A549 (cell line): ENCODE results near the gene FOXP1. TPM values are rescaled to one million over a fixed set of nuclear protein-coding genes. Genes with fewer than 3 reads are reported as not detected.
A peak's percentile ranks its signal among the peaks of the same experiment; 100 is the strongest.

Experiments used
- ATAC-seq, 2 experiments: fragments of 200-7000 bp in 1 of 2; fragments of >200 bp in 1 of 2; cut with Nextera tagmentation in 1 of 2; cut with Tn5 transposase in 1 of 2; 3 replicates each; pipeline versions ENCODE4 v1.8.0 to v1.9.1; 2018 to 2020; ENCODE audit warnings: mild to moderate bottlenecking in 1 of 2, moderate library complexity in 1 of 2
- CTCF ChIA-PET: fragments of 300-600 bp; sonication (Branson Sonifier 250); formaldehyde crosslinking; extraction: SDS; loops from one replicate; lab custom pipeline; 2021; ENCODE audit warnings: antibody characterized with exemption, inconsistent platforms; lab: Yijun Ruan, JAX
- POLR2A ChIA-PET: fragments of 350-600 bp; formaldehyde crosslinking; extraction: SDS; loops from one replicate; lab custom pipeline; 2021; ENCODE audit warnings: antibody characterized with exemption, inconsistent platforms; lab: Yijun Ruan, JAX
- DNase-seq, 2 experiments: peaks; one replicate each; pipeline versions ENCODE4 v3.0.0 to v3.0.0-alpha.2; 2011 to 2016; ENCODE audit warnings: low read depth in 1 of 2, low spot score in 1 of 2
- FAIRE-seq: peaks from 2 replicates; lab custom pipeline; 2011; peaks lifted over from hg19 to GRCh38; lab: Jason Lieb, UNC
- H3K27ac ChIP-seq, 2 experiments: fragments of >200 bp; sonication (Bioruptor Twin); formaldehyde crosslinking; 3 replicates each; pipeline ENCODE4 v1.5.1; 2016 to 2017
- H3K4me1 ChIP-seq: fragments of >200 bp; sonication (Bioruptor Twin); formaldehyde crosslinking; 3 replicates; pipeline ENCODE4 v1.6.1; 2016
- H3K4me2 ChIP-seq: fragments of >200 bp; sonication (Bioruptor Twin); formaldehyde crosslinking; 3 replicates; pipeline ENCODE4 v1.6.1; 2016
- H3K4me3 ChIP-seq: fragments of >200 bp; sonication (Bioruptor Twin); formaldehyde crosslinking; 3 replicates; pipeline ENCODE4 v1.5.1; 2016
- H3K9me3 ChIP-seq: fragments of >200 bp; sonication (Bioruptor Twin); formaldehyde crosslinking; 3 replicates; pipeline ENCODE4 v1.6.1; 2016
- BHLHE40 ChIP-seq: IDR thresholded peaks from 2 replicates; pipeline ENCODE4 v1.6.1; 2012; ENCODE audit warnings: low read depth, low read length, inconsistent platforms
- CHD4 ChIP-seq: fragments of 200-600 bp; sonication (generic); IDR thresholded peaks from 2 replicates; pipeline ENCODE4 v1.6.1; 2016; ENCODE audit warnings: antibody characterized with exemption, mild to moderate bottlenecking, borderline replicate concordance
- EHF ChIP-seq: fragments of 250-450 bp; sonication (Bioruptor Pico); IDR thresholded peaks from 2 replicates; pipeline ENCODE4 v1.5.0; 2020; ENCODE audit warnings: mild to moderate bottlenecking
- GATA3 ChIP-seq: IDR thresholded peaks from 2 replicates; pipeline ENCODE4 v1.6.1; 2012; ENCODE audit warnings: borderline replicate concordance
- HDAC2 ChIP-seq: fragments of 200-600 bp; sonication (generic); IDR thresholded peaks from 2 replicates; pipeline ENCODE4 v1.6.1; 2016
- MAZ ChIP-seq: fragments of 150-350 bp; IDR thresholded peaks from 2 replicates; pipeline ENCODE4 v1.6.1; 2014; ENCODE audit warnings: antibody characterized with exemption, low read depth, low read length, borderline replicate concordance
- NFE2L2 ChIP-seq: fragments of 150-350 bp; conservative IDR thresholded peaks from 2 replicates; pipeline ENCODE4 v1.6.1; 2014; ENCODE audit warnings: low read length
- POLR2A ChIP-seq: IDR thresholded peaks from 2 replicates; pipeline ENCODE4 v1.6.1; 2012; ENCODE audit warnings: mild to moderate bottlenecking, low read length
- RAD21 ChIP-seq, 2 experiments: fragments of >200 bp in 1 of 2; sonication (Bioruptor Twin) in 1 of 2; formaldehyde crosslinking in 1 of 2; IDR thresholded peaks in 1 of 2; conservative IDR thresholded peaks in 1 of 2; 2 replicates in 1 of 2; 3 replicates in 1 of 2; pipeline ENCODE4 v1.6.1; 2012 to 2018; ENCODE audit warnings: inconsistent platforms in 1 of 2
- RARB ChIP-seq: fragments of 250-450 bp; sonication (Bioruptor Pico); IDR thresholded peaks from 2 replicates; pipeline ENCODE4 v1.8.0; 2021; ENCODE audit warnings: mild to moderate bottlenecking, moderate library complexity
- SREBF2 ChIP-seq: fragments of 450-650 bp; IDR thresholded peaks from 2 replicates; pipeline ENCODE4 v1.6.1; 2014; ENCODE audit warnings: mild to moderate bottlenecking, moderate library complexity
- TFCP2L1 ChIP-seq: fragments of 250-450 bp; sonication (Bioruptor Pico); IDR thresholded peaks from 2 replicates; pipeline ENCODE4 v1.5.0; 2021; ENCODE audit warnings: mild to moderate bottlenecking
- ZC3H11A ChIP-seq: fragments of 450-650 bp; IDR thresholded peaks from 2 replicates; pipeline ENCODE4 v1.6.1; 2014; ENCODE audit warnings: antibody characterized with exemption, mild to moderate bottlenecking
- ZFP36 ChIP-seq: fragments of 450-650 bp; IDR thresholded peaks from 2 replicates; pipeline ENCODE4 v1.6.1; 2014; ENCODE audit warnings: borderline replicate concordance; ENCODE audit not compliant: partially characterized antibody
- ZNF302 ChIP-seq: fragments of 250-450 bp; sonication (Bioruptor Pico); IDR thresholded peaks from 2 replicates; pipeline ENCODE4 v1.9.0; 2021; ENCODE audit warnings: inconsistent platforms, mild to moderate bottlenecking, moderate library complexity
- WGBS: methylation state at CpG from one replicate; pipeline ENCODE4 v1.1.6; 2017; ENCODE audit errors: missing lambda C conversion rate; 5-methylcytosine and 5-hydroxymethylcytosine counted together
- polyA plus RNA-seq, 4 experiments: library from polyadenylated mRNA; depleted of rRNA in 3 of 4; stranded (reverse); fragments of >200 nt; fragmentation: RNase III in 1 of 4; extraction: RNeasy Plus Mini Kit Qiagen cat#74134 plus additional on column Dnase treatment in 1 of 4; gene quantifications; 2 replicates in 3 of 4; 3 replicates in 1 of 4; pipeline ENCODE4 v1.2.3, GENCODE V29; 2011 to 2017
- TF ChIP-seq, protein P1 (sequence below): fragments of 250-450 bp; sonication (Bioruptor Pico); IDR thresholded peaks from 2 replicates; pipeline ENCODE4 v1.5.0; 2021; ENCODE audit warnings: mild to moderate bottlenecking, moderate library complexity, borderline replicate concordance
- TF ChIP-seq, protein P2 (sequence below): fragments of 250-450 bp; sonication (Bioruptor Pico); IDR thresholded peaks from 2 replicates; pipeline ENCODE4 v1.5.0; 2020; ENCODE audit warnings: low read depth, mild to moderate bottlenecking, moderate library complexity
- TF ChIP-seq, protein P3 (sequence below): fragments of 150-350 bp; IDR thresholded peaks from 2 replicates; pipeline ENCODE4 v1.6.1; 2014; ENCODE audit warnings: low read depth, mild to moderate bottlenecking, low read length
- TF ChIP-seq, protein P4 (sequence below): fragments of >200 bp; sonication (Bioruptor Twin); formaldehyde crosslinking; IDR thresholded peaks from 3 replicates; pipeline ENCODE4 v1.5.1; 2016

FOXP1 gene
- polyA plus RNA-seq, 2 of the 4 experiments (the other 2 are of a cell fraction) = 12.8 to 13.9 TPM

DNA sequence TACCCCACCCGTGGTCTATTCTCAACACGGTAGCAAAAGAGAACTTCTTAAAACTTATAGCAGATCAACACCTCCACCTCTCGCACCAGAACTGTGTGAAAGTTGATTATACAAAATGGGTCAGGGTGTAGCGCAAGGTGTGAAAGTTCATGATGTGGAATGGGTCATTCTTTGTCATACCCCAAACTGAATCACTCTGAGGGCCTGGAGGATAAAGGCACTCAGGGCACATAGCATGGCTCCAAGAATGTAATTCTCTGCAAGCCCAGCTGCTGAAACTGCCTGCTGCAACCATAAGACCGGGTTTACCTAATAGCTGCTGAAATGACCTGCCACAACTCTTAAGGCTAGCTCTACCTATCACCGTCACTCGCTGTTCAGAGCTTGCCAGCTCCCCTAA lies 70.0 kb downstream of the FOXP1 start:
- ChIA-PET CTCF (interaction anchor here (0.8 to 1.5 kb wide), 3 partner anchors 10 to 72 kb away, joined by 3 to 4 read pairs (median 3); no protein-coding TSS in a partner anchor), POLR2A (no interaction called here)
- H3K4me2 ChIP-seq = no peak overlapping the region
- peaks cover 60% of the 10 kb centered on the region for H3K4me1 ChIP-seq
- no peaks in the 10 kb centered on the region for H3K9me3 ChIP-seq
- H3K27ac ChIP-seq = peak overlapping the region; percentile 76 to 90; a peak in 4 of 6 replicates
- DNase-seq = no peak
- no peak for FAIRE-seq
- TF ChIP-seq EHF = no peak
- TF ChIP-seq ZFP36 = peak; percentile 3
- TF ChIP-seq, all 56 proteins: peak for 1
- no peak for ATAC-seq
- H3K4me3 ChIP-seq = no peak overlapping the region
- 88% methylated on average over 7 of the region's 7 CpGs for WGBS

DNA sequence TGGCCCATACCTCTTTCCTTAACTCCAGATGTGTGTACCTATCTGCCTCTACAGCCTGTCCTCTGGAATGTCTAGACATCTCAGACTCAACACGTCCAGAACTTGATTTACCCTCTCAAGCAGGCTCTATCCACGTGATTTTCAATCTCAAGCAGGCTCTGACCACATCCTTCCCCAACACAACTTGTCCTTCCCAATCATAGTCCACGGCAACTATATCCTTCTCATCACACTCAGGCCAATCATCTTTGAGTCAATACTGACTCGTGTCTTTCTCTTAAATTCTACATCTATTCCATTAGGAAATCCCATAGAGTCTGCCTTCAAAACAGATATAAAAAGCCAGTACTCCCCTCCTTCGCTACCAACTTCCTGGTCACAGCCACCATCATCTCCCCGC lies 70.4 kb downstream of the FOXP1 start:
- WGBS = 70% methylated on average over 6 of the region's 6 CpGs
- peaks cover 60% of the 10 kb centered on the region for H3K4me1 ChIP-seq
- H3K4me3 ChIP-seq = no peak overlapping the region
- ATAC-seq = no peak
- POLR2A ChIA-PET = no interaction called here
- DNase-seq = no peak
- no peak for FAIRE-seq
- H3K9me3 ChIP-seq = no peaks in the 10 kb centered on the region
- TF ChIP-seq, protein P1, sequence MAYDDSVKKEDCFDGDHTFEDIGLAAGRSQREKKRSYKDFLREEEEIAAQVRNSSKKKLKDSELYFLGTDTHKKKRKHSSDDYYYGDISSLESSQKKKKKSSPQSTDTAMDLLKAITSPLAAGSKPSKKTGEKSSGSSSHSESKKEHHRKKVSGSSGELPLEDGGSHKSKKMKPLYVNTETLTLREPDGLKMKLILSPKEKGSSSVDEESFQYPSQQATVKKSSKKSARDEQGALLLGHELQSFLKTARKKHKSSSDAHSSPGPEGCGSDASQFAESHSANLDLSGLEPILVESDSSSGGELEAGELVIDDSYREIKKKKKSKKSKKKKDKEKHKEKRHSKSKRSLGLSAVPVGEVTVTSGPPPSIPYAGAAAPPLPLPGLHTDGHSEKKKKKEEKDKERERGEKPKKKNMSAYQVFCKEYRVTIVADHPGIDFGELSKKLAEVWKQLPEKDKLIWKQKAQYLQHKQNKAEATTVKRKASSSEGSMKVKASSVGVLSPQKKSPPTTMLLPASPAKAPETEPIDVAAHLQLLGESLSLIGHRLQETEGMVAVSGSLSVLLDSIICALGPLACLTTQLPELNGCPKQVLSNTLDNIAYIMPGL (CRISPR knock-in tag) = no peak
- TF ChIP-seq SREBF2 = no peak
- TF ChIP-seq RARB (CRISPR knock-in tag) = no peak
- TF ChIP-seq NFE2L2 = no peak
- TF ChIP-seq, all 56 proteins: peak for 0
- peak overlapping the region; percentile 76 to 90; a peak in 5 of 6 replicates for H3K27ac ChIP-seq
- CTCF ChIA-PET = interaction anchor here (1.3 to 1.4 kb wide), 2 partner anchors 17 to 73 kb away, joined by 3 to 4 read pairs; no protein-coding TSS in a partner anchor
- H3K4me2 ChIP-seq = no peak overlapping the region

DNA sequence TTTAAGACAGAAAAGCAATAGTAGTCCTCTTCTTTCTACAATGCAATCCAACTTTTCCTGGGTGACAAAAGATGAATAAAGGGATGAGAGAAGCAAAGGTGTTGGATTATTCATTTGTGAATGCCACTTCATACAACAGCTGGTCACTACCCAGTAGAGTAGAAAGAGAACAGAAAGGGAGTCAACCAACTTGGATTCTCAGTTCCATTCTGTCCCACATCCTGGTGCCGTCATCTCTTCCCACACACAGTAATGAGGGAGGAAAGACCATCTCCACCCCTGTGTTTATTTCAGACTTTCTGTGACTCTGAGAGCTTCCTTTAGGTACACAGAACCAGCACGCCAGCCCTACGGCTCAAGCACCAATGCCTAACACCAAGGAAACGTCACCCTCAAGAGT lies 71.0 kb downstream of the FOXP1 start:
- WGBS = 91% methylated on average over 4 of the region's 4 CpGs
- no peak for DNase-seq
- no peak for ATAC-seq
- H3K4me1 ChIP-seq = peaks cover 57% of the 10 kb centered on the region
- no peak for TF ChIP-seq RARB (CRISPR knock-in tag)
- no peak for TF ChIP-seq HDAC2
- TF ChIP-seq ZC3H11A = no peak
- no peak for TF ChIP-seq POLR2A
- no peak for TF ChIP-seq ZNF302 (CRISPR knock-in tag)
- TF ChIP-seq, protein P2, sequence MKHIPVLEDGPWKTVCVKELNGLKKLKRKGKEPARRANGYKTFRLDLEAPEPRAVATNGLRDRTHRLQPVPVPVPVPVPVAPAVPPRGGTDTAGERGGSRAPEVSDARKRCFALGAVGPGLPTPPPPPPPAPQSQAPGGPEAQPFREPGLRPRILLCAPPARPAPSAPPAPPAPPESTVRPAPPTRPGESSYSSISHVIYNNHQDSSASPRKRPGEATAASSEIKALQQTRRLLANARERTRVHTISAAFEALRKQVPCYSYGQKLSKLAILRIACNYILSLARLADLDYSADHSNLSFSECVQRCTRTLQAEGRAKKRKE (CRISPR knock-in tag) = no peak
- no peak for TF ChIP-seq CHD4
- no peak for TF ChIP-seq GATA3
- no peak for TF ChIP-seq BHLHE40
- no peak for TF ChIP-seq MAZ
- CTCF ChIA-PET = interaction anchor here (1.3 kb wide), 1 partner anchor 16 kb away, joined by 3 read pairs; no protein-coding TSS in a partner anchor
- no peak for FAIRE-seq
- peak overlapping the region; percentile 76 to 90 for H3K27ac ChIP-seq
- no peak overlapping the region for H3K4me2 ChIP-seq
- POLR2A ChIA-PET = no interaction called here
- no peaks in the 10 kb centered on the region for H3K9me3 ChIP-seq
- H3K4me3 ChIP-seq = no peak overlapping the region

DNA sequence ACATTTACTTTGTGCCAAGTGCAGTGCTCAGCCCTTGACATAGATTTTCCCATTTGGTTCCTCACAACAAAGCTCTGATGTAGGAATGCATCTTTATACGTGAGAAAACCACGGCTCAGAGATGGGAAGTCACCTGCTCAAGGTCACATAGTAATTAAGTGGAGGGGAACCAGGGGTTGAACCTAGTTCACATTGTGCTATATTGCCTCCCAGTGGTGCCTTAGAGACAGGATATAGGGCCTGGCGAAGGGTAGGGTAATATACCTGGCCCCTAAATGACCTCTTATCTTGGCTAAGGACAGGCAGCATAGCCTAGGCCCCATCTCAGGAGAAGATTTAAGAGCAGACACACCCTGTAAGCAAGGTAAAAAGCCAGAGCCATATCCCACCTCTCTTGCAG lies 71.5 kb downstream of the FOXP1 start:
- H3K9me3 ChIP-seq = no peaks in the 10 kb centered on the region
- DNase-seq (no peak), FAIRE-seq (no peak), ATAC-seq (peak in 1 of 2 experiments; percentile 28; a peak in 3 of 6 replicates)
- no peak overlapping the region for H3K4me3 ChIP-seq
- peak overlapping the region; percentile 60; the same call in 1 of the 3 replicates for H3K4me2 ChIP-seq
- peak overlapping the region; percentile 76 to 90 for H3K27ac ChIP-seq
- WGBS = 77% methylated on average over 3 of the region's 3 CpGs
- TF ChIP-seq, protein P3, sequence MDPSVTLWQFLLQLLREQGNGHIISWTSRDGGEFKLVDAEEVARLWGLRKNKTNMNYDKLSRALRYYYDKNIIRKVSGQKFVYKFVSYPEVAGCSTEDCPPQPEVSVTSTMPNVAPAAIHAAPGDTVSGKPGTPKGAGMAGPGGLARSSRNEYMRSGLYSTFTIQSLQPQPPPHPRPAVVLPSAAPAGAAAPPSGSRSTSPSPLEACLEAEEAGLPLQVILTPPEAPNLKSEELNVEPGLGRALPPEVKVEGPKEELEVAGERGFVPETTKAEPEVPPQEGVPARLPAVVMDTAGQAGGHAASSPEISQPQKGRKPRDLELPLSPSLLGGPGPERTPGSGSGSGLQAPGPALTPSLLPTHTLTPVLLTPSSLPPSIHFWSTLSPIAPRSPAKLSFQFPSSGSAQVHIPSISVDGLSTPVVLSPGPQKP = no peak
- TF ChIP-seq RAD21 (conservative IDR thresholded peaks at IDR 0.05 in 1 of 2, IDR thresholded peaks at IDR 0.05 in 1 of 2) (peak in 1 of 2 experiments; percentile 25; a peak in 2 of 5 replicates), TFCP2L1 (no peak)
- TF ChIP-seq, protein P4, sequence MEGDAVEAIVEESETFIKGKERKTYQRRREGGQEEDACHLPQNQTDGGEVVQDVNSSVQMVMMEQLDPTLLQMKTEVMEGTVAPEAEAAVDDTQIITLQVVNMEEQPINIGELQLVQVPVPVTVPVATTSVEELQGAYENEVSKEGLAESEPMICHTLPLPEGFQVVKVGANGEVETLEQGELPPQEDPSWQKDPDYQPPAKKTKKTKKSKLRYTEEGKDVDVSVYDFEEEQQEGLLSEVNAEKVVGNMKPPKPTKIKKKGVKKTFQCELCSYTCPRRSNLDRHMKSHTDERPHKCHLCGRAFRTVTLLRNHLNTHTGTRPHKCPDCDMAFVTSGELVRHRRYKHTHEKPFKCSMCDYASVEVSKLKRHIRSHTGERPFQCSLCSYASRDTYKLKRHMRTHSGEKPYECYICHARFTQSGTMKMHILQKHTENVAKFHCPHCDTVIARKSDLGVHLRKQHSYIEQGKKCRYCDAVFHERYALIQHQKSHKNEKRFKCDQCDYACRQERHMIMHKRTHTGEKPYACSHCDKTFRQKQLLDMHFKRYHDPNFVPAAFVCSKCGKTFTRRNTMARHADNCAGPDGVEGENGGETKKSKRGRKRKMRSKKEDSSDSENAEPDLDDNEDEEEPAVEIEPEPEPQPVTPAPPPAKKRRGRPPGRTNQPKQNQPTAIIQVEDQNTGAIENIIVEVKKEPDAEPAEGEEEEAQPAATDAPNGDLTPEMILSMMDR = peak; percentile 15; the same call in 1 of the 3 replicates
- CTCF ChIA-PET = interaction anchor here (0.9 to 4.4 kb wide), 4 partner anchors 16 to 394 kb away, joined by 3 to 39 read pairs (median 3); partner anchors contain the start of gene FOXP1
- POLR2A ChIA-PET = interaction anchor here (1.0 to 2.3 kb wide), 5 partner anchors 16 to 71 kb away, joined by 3 to 19 read pairs (median 4); partner anchors contain the start of gene FOXP1
- H3K4me1 ChIP-seq = peaks cover 52% of the 10 kb centered on the region
